ENCODE data around the gene ZNF705A.
"Not testable (repeated sequence)": the region's sequence is repeated elsewhere in the genome, so short reads cannot be mapped to it uniquely, and the experiment has no call there.

Gene ZNF705A

GRCh38 chr12:8157484-8158198 is 826 bp downstream of the ZNF705A start:
- H3K4me3 Mint-ChIP-seq: no peak overlapping the region
- no peaks in the 10 kb centered on the region for H3K9me3 Mint-ChIP-seq
- H3K27me3 Mint-ChIP-seq: no peaks in the 10 kb centered on the region
- no peak overlapping the region for H3K27ac Mint-ChIP-seq
- H3K4me1 Mint-ChIP-seq: peaks cover 42% of the 10 kb centered on the region
- H3K36me3 Mint-ChIP-seq: no peaks in the 10 kb centered on the region

- H3K4me1 Mint-ChIP-seq, H3K36me3 Mint-ChIP-seq, H3K4me3 Mint-ChIP-seq, H3K9me3 Mint-ChIP-seq, H3K27ac Mint-ChIP-seq, H3K27me3 Mint-ChIP-seq: not testable (repeated sequence)
Observed at GRCh38 chr12:8172911-8173310, 16.1 kb downstream of the ZNF705A start.

- not testable (repeated sequence) for H3K27me3 Mint-ChIP-seq, H3K36me3 Mint-ChIP-seq, H3K9me3 Mint-ChIP-seq
- Mint-ChIP-seq H3K27ac (peak overlapping the region; percentile 88), H3K4me3 (peak overlapping the region; percentile 86), H3K4me1 (peaks cover 19% of the 10 kb centered on the region)
Observed at GRCh38 chr12:8179989-8180585, 23.3 kb downstream of the ZNF705A start.

GRCh38 chr12:8181271-8181670 is 24.5 kb downstream of the ZNF705A start:
- not testable (repeated sequence) for H3K9me3 Mint-ChIP-seq, H3K36me3 Mint-ChIP-seq, H3K27ac Mint-ChIP-seq, H3K27me3 Mint-ChIP-seq
- Mint-ChIP-seq H3K4me1 (peaks cover 19% of the 10 kb centered on the region), H3K4me3 (peak overlapping the region; percentile 82)

- H3K27ac Mint-ChIP-seq, H3K27me3 Mint-ChIP-seq, H3K36me3 Mint-ChIP-seq, H3K4me3 Mint-ChIP-seq, H3K9me3 Mint-ChIP-seq: not testable (repeated sequence)
- peaks cover 19% of the 10 kb centered on the region for H3K4me1 Mint-ChIP-seq
Observed at GRCh38 chr12:8182923-8183322, 26.1 kb downstream of the ZNF705A start.

- not testable (repeated sequence) for H3K27me3 Mint-ChIP-seq, H3K4me3 Mint-ChIP-seq, H3K27ac Mint-ChIP-seq, H3K36me3 Mint-ChIP-seq, H3K9me3 Mint-ChIP-seq
- peaks cover 19% of the 10 kb centered on the region for H3K4me1 Mint-ChIP-seq
Observed at GRCh38 chr12:8183346-8183745, 26.5 kb downstream of the ZNF705A start.

- not testable (repeated sequence) for H3K9me3 Mint-ChIP-seq, H3K27me3 Mint-ChIP-seq, H3K27ac Mint-ChIP-seq, H3K36me3 Mint-ChIP-seq, H3K4me3 Mint-ChIP-seq
- peaks cover 19% of the 10 kb centered on the region for H3K4me1 Mint-ChIP-seq
Observed at GRCh38 chr12:8184206-8184605, 27.4 kb downstream of the ZNF705A start.

GRCh38 chr12:8188088-8188487 is 31.3 kb downstream of the ZNF705A start:
- H3K9me3 Mint-ChIP-seq, H3K4me3 Mint-ChIP-seq, H3K4me1 Mint-ChIP-seq, H3K27me3 Mint-ChIP-seq, H3K36me3 Mint-ChIP-seq, H3K27ac Mint-ChIP-seq: not testable (repeated sequence)

- not testable (repeated sequence) for H3K4me3 Mint-ChIP-seq, H3K36me3 Mint-ChIP-seq
Observed at GRCh38 chr12:8197685-8198308, 41.0 kb downstream of the ZNF705A start.

GRCh38 chr12:8218711-8219382 is 62.0 kb downstream of the ZNF705A start:
- H3K4me1 Mint-ChIP-seq, H3K27me3 Mint-ChIP-seq, H3K9me3 Mint-ChIP-seq, H3K4me3 Mint-ChIP-seq, H3K36me3 Mint-ChIP-seq, H3K27ac Mint-ChIP-seq: not testable (repeated sequence)

More at GRCh38 chr12:8197685-8198308, 41.0 kb downstream of the ZNF705A start:
- H3K4me1 Mint-ChIP-seq, H3K9me3 Mint-ChIP-seq, H3K27me3 Mint-ChIP-seq, H3K27ac Mint-ChIP-seq: not testable (repeated sequence)

- H3K27ac Mint-ChIP-seq, H3K4me3 Mint-ChIP-seq, H3K9me3 Mint-ChIP-seq, H3K36me3 Mint-ChIP-seq, H3K27me3 Mint-ChIP-seq, H3K4me1 Mint-ChIP-seq: not testable (repeated sequence)
Observed at GRCh38 chr12:8221375-8221774, 64.6 kb downstream of the ZNF705A start.

GRCh38 chr12:8221844-8222243 is 65.0 kb downstream of the ZNF705A start:
- H3K27ac Mint-ChIP-seq, H3K4me1 Mint-ChIP-seq, H3K36me3 Mint-ChIP-seq, H3K9me3 Mint-ChIP-seq, H3K4me3 Mint-ChIP-seq, H3K27me3 Mint-ChIP-seq: not testable (repeated sequence)

GRCh38 chr12:8222303-8222702 is 65.5 kb downstream of the ZNF705A start:
- not testable (repeated sequence) for H3K36me3 Mint-ChIP-seq, H3K4me1 Mint-ChIP-seq, H3K27ac Mint-ChIP-seq, H3K27me3 Mint-ChIP-seq, H3K4me3 Mint-ChIP-seq, H3K9me3 Mint-ChIP-seq

- H3K36me3 Mint-ChIP-seq, H3K4me1 Mint-ChIP-seq, H3K27ac Mint-ChIP-seq, H3K27me3 Mint-ChIP-seq, H3K9me3 Mint-ChIP-seq, H3K4me3 Mint-ChIP-seq: not testable (repeated sequence)
Observed at GRCh38 chr12:8223646-8224045, 66.8 kb downstream of the ZNF705A start.

- H3K27me3 Mint-ChIP-seq, H3K4me3 Mint-ChIP-seq, H3K27ac Mint-ChIP-seq: not testable (repeated sequence)
Observed at GRCh38 chr12:8224782-8225181, 68.0 kb downstream of the ZNF705A start.

GRCh38 chr12:8226355-8226754 is 69.5 kb downstream of the ZNF705A start:
- no peaks in the 10 kb centered on the region for H3K4me1 Mint-ChIP-seq
- H3K27ac Mint-ChIP-seq: no peak overlapping the region
- H3K4me3 Mint-ChIP-seq: no peak overlapping the region
- no peaks in the 10 kb centered on the region for H3K36me3 Mint-ChIP-seq
- no peaks in the 10 kb centered on the region for H3K9me3 Mint-ChIP-seq
- no peaks in the 10 kb centered on the region for H3K27me3 Mint-ChIP-seq

More at GRCh38 chr12:8224782-8225181, 68.0 kb downstream of the ZNF705A start:
- not testable (repeated sequence) for H3K36me3 Mint-ChIP-seq, H3K4me1 Mint-ChIP-seq, H3K9me3 Mint-ChIP-seq
